DMS 273 treated with DMSO at 0.1 percent for 48 hours (cell line): Measurements from ENCODE around the gene RHOBTB3.

ENCODE experiments used
- DNase-seq: peaks from one replicate; lab custom pipeline; 2025; lab: John Stamatoyannopoulos, UW

The RHOBTB3 gene

DNA sequence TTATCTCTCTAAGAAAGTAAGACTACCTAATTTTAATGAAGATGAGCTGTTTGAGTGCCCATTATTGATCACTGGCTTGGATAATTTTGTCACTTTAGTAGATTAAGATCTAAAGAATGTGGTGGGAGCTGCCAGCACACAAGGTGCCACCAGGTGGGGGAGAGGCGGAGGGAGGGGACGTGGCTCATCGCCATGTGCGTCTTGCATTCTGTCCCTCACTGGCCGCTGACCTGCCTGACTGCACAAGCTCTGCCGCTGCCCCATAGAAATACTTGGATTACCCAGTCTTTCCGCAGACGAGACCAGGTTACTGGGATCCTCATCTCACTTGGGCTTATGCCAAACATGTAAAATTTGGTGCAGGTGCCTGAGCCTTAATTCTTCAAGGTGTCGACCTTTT lies 37.6 kb downstream of the RHOBTB3 start:
- DNase-seq, result no peak

DNA sequence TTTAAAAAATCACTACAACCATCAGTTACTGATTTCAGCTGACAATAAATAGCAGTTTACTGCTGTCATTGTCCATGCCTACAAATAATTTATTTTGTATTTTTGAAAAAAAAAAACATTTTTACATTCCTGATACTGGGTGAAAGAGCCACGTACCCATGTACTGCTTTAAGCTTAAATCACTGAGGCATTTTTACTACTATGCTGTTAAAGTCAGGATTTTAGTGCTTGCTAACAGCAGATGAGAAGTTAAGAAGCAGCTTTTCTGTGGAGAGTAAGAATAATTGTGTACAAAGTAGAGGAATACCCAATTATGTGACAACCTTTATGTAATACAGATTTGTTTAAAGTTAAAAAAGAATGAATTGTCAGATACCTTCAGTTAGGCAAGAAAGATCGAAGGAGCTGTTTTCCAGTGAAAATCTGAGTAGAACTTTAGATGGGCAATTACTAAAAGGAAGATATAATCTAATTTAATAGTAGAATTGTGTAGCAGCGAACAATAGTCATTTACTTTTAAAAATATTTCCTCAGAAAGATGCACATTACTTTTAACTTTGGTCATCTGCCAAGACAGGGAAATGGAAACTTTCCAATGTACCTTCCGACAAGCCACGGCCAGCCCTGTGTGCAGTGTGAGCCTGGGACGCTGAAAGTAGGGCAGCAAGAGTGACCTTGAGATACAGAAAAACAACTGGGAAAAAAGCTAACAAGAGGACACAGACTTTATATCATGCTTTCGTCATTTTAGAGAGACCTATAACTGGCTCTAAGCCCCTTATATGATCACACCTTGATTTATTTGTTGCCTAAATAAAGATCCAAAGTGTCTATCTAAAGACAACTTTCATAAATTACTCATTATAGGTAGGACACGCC lies 39.9 kb downstream of the RHOBTB3 start:
- no peak for DNase-seq

DNA sequence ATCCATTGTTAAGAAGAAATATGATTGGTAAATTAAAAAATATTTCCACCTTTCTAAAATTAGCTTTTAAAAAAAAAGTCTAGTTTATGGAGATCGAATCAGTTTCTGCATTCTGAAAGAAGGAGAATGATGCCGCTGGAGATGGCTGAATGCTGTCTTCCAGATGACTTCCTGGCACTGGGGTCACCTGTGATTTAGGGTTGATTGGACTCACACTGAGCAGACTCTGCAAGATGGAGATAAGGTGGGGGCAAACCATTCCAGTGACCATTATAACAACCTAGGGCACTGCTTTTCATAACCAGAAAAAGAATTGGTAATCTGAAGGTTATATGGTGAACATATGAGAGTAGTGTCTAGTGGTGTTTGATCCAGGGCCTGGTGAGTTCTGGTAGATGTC lies 40.8 kb downstream of the RHOBTB3 start:
- DNase-seq, result no peak

DNA sequence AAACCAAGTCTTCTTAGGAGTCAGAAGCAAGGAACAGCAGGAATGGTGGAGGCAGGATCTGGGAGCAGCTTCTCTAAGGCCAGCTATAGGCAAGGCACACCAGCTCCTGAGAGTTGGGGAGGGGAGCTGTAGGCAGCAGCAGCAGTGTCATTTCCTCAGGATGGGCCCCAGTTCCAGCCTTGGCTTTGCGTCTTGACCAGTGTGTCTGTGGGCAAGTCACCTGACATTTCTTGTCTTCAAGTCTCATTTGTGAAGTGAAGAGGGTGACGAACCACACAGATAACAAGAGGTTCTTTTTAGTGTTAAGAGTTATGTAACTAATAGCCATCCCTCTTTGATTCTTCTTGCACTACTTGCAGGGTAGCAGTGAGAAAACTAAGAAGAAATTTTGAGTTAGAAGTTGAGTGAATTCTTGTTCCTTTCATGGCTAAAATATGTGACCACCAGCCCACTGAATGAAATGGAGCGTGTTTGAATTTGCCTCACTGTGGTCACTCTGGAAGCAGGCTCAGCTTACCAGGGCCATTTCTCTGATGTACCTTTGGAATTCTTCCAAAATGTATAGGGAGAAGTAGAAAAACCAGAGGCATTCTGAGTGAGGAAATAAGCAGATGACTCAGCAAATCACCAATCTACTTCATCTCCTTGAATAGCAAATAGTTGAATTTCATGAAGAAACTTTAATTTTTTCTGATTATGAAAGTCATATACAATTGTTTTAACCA lies 42.4 kb downstream of the RHOBTB3 start:
- no peak for DNase-seq

DNA sequence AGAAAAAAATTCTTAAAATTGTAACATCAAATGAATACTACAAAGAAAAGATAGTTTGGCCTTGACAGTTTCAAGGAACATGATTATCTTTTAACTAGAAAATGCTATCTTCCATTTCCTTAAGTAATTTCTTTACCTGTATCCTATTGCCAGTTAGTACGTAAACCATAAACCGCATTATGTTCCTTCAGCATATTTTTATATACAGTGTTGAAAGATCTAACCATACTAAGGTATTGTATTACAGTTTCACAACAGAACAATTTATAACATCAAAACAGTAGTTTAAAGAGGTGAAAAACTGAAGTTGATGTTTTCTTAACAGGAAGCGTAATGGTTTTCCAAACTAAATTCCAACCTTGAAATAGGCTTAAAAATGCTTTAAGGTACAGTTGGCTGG lies 46.3 kb downstream of the RHOBTB3 start:
- DNase-seq, result no peak

GRCh38 chr5:95778713-95779436 lies 47.7 kb downstream of the RHOBTB3 start:
- DNase-seq, result no peak

DNA sequence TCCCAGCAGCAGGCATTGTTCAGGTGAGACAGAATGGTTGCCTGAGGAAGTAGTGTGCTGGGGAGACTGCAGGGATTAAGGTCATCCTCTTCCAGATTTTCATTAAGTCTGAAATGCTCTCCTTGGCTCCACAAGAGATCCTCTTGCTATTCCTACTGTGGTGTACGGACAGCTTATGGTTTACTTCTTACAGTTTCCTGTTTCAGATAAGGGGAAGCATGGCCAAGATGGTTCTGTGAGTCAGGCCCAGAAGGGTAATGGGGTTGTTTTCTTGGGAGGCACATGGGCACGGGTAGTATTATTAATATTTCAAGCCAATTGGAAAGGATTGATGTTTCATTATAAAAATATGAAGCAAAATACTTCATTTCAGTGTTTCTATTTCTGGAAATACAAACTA lies 48.5 kb downstream of the RHOBTB3 start:
- no peak for DNase-seq

GRCh38 chr5:95780597-95780996 lies 49.5 kb downstream of the RHOBTB3 start:
- no peak for DNase-seq

DNA sequence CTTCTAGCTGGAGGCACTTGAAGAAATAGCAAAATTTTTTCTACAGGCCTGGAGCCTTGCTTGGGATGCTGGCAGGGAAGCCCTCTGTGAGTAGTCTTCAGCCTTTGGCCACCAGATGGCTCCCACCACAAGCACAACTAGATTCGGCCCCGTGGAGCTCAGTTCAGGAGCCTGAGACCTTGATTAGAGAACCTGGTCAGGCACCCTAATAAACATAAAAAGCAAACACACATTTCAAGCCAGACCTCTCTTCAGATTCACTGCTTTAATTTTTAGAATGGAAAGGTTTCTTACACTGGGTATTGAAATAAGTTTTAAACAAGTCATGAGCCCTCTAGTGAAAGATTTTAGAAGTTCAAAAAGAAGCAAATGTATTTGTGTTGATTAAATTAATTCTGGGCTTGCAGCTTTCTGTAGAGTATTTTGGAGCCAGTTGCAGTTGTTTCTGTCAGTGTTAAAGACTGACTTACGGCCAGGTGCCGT lies 50.0 kb downstream of the RHOBTB3 start:
- peak; percentile 36 for DNase-seq

- no peak for DNase-seq
Observed at GRCh38 chr5:95782181-95782580, 51.0 kb downstream of the RHOBTB3 start.

DNA sequence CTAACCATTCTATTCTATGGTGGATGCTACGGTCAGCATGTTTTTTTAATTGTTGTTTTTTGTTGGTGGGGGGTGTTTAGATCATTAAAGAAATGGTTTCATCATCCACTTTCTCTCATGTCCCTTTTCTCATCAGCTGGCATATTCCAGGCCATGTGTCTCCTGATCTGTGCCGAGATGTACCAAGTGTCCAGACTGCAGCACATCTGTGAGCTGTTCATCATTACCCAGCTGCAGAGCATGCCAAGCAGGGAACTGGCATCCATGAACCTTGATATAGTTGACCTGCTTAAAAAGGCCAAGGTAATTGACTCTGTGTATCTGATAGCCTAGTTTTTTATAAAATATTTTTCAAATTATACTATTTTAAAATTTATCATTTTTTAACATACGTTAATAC lies 52.5 kb downstream of the RHOBTB3 start:
- DNase-seq, result no peak

GRCh38 chr5:95784514-95785302 lies 53.6 kb downstream of the RHOBTB3 start:
- DNase-seq, result no peak

DNA sequence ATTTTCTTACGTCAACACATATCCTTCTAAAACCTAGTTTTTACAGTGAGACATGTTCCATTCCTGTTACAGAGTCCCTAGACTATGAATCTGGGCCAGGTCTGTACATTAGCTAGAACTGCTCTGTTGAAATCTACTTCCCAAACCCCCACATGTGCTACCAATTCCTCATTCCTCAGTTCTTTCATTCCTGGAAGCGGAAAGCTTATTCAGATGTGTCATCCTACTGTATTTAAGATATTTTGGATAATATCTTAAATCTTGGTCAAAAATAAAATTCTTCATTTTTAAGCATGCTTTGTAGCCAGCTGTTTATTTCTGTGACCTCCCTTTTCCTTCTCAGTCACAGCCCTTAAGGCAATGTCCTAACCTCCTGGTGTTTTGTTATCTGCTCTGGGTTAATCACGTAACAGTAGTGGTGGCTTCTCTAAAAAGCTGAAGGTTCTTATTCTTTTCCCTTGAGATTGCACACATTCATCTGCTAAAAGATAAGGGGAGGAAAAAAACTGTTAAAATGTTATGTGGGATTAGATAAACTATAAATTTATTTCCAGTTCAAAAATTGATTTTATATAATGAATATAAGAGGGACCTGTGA lies 55.8 kb downstream of the RHOBTB3 start:
- no peak for DNase-seq

GRCh38 chr5:95788493-95788892 lies 57.4 kb downstream of the RHOBTB3 start:
- DNase-seq, result no peak

- DNase-seq, result no peak
Observed at GRCh38 chr5:95791751-95792150, 60.6 kb downstream of the RHOBTB3 start.

- no peak for DNase-seq
Observed at GRCh38 chr5:95794070-95794516, 63.0 kb downstream of the RHOBTB3 start.

DNA sequence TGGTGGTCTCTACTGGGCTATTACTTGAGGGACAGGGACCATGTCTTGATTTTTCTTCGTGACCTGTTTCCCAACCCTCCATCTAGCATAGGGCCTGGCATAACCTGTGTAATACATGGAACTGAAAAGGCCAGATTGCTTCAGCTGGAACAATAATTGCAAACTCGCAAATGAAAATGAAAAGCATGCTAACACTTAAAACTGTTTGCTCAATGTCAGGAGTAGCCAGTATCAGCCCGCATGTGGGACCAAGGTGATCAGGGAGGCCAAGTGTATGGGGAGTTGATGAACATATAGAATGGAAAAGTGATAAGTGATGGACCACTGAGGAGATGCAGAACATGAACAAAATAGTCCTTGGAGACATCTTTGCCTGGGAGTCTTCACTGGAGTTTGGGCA lies 66.2 kb downstream of the RHOBTB3 start:
- no peak for DNase-seq

DNA sequence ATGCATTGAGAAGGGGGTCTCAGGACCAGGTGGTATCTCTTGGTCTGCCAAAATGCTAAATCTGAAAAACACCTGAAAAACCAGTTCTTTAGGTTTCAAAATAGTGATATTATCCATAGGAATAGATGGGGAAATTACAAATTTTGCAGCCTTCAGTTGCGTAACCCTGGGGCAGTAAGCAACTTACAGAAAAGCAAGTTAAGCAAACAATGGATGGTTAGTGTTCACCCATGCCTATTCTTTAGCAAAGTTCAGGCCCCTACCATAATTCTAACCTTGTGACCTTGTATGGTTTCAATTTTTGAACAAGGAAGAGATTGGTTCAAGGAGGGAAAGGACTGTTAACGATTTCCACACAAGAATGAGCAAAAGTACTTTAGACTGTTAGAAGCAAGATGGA lies 66.9 kb downstream of the RHOBTB3 start:
- DNase-seq, result no peak

DNA sequence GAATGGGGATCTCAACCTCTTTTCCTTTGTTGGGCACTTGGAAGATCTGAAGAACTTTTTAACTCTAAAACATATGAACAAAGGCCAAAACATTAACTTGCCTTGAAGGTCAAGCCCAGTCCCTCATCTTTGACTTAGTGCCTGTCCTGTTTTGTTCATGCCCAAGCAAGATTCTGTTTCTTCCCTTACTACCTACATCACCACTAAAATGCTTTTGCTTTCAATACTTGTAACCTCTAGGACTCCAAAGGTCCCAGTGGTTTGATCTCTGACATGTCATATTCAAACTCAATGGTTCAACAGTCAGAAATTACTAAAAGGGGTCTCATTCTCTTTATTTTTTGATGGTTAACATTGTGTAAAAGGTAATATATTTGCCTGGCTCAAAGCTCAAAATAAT lies 67.4 kb downstream of the RHOBTB3 start:
- no peak for DNase-seq

DNA sequence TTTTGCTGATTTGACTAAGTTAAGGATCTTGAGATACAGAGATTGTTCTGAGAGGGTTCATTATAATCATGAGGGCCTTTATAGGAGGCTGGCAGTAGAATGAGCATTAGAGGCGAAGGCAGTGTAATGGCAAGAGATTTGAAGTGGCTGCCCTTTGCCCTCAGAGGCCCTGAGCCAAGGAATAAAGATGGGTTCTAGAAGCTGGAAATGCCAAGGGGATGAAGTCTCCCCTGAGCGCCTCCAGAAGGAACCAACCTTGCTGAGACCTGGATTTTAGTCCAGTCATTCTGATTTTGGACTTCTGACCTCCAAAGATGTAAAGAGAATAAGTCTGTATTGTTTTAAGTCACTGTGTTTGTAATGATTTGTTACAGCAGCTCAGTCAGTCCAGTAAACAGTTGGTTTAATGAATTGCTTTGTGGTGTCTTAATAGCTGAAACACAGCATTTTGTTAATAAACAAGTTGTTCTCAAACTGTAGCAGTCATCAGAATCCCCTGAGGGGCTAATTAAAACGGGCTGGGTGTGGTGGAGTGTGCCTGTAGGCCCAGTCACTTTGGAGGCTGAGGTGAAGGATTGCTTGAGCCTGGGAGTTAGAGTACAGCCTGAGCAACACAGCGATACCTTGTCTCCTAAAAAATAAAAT lies 68.2 kb downstream of the RHOBTB3 start:
- DNase-seq, result no peak

- no peak for DNase-seq
Observed at GRCh38 chr5:95800553-95800952, 69.4 kb downstream of the RHOBTB3 start.
